OCI-LY1 (cell line): ENCODE results near the gene SNRNP48.

Source experiments
- H2AFZ ChIP-seq: fragments of 200-600 bp; sonication (generic), shearing (Covaris generic); 2 replicates; pipeline ENCODE4 v1.6.0; 2014; ENCODE audit warnings: antibody characterized with exemption, mild to moderate bottlenecking, low read length
- H3F3A ChIP-seq: fragments of 200-600 bp; sonication (generic), shearing (Covaris generic); 2 replicates; pipeline ENCODE4 v1.6.0; 2014; ENCODE audit warnings: mild to moderate bottlenecking, antibody characterized with exemption, low read length, moderate library complexity; ENCODE audit not compliant: insufficient read depth
- H3K27ac ChIP-seq: fragments of 200-600 bp; sonication (generic); 2 replicates; pipeline ENCODE4 v1.5.1; 2014; ENCODE audit warnings: low read length, mixed run types, mild to moderate bottlenecking, low read depth; ENCODE audit not compliant: poor library complexity, severe bottlenecking
- H3K27me3 ChIP-seq: fragments of 200-600 bp; sonication (generic); 2 replicates; pipeline ENCODE4 v1.6.0; 2014; ENCODE audit warnings: antibody characterized with exemption, mild to moderate bottlenecking, low read length, moderate library complexity; ENCODE audit not compliant: insufficient read depth
- H3K36me3 ChIP-seq: fragments of 200-600 bp; sonication (generic); 2 replicates; pipeline ENCODE4 v1.6.1; 2014; ENCODE audit warnings: mild to moderate bottlenecking, antibody characterized with exemption, low read length, moderate library complexity, mixed read lengths; ENCODE audit not compliant: insufficient read depth
- H3K4me1 ChIP-seq: fragments of 200-600 bp; sonication (generic); 2 replicates; pipeline ENCODE4 v1.5.1; 2014; ENCODE audit warnings: mild to moderate bottlenecking, low read length, moderate library complexity; ENCODE audit not compliant: insufficient read depth, severe bottlenecking
- H3K4me2 ChIP-seq: fragments of 200-600 bp; sonication (generic), shearing (Covaris generic); 2 replicates; pipeline ENCODE4 v1.6.1; 2014; ENCODE audit warnings: low read length
- H3K4me3 ChIP-seq: fragments of 200-600 bp; sonication (generic); 2 replicates; pipeline ENCODE4 v1.5.1; 2014; ENCODE audit warnings: low read length, low read depth, mild to moderate bottlenecking, mixed read lengths; ENCODE audit not compliant: poor library complexity, severe bottlenecking
- H3K79me2 ChIP-seq: fragments of 200-600 bp; shearing (Covaris generic); 2 replicates; pipeline ENCODE4 v1.6.1; 2016; ENCODE audit warnings: mixed run types, low read length, mixed read lengths; ENCODE audit not compliant: insufficient read depth
- H3K9ac ChIP-seq: fragments of 200-600 bp; sonication (generic), shearing (Covaris generic); 2 replicates; pipeline ENCODE4 v1.6.1; 2014; ENCODE audit warnings: mild to moderate bottlenecking, low read length, mixed read lengths
- H3K9me2 ChIP-seq: fragments of 200-600 bp; sonication (generic), shearing (Covaris generic); 2 replicates; pipeline ENCODE4 v1.6.1; 2014; ENCODE audit warnings: low read depth, mild to moderate bottlenecking, low read length, mixed read lengths
- H3K9me3 ChIP-seq: fragments of 200-600 bp; shearing (Covaris generic); 2 replicates; pipeline ENCODE4 v1.6.1; 2014; ENCODE audit warnings: low read length, mixed read lengths
- H4K20me1 ChIP-seq: fragments of 200-600 bp; sonication (generic), shearing (Covaris generic); 2 replicates; pipeline ENCODE4 v1.6.0; 2016; ENCODE audit warnings: mild to moderate bottlenecking, low read length; ENCODE audit not compliant: insufficient read depth
- EZH2 ChIP-seq: fragments of 200-600 bp; sonication (generic), shearing (Covaris generic); IDR thresholded peaks from 2 replicates; pipeline ENCODE4 v1.8.0; 2017; ENCODE audit warnings: borderline replicate concordance, mixed run types, mild to moderate bottlenecking, antibody characterized with exemption, low read length, moderate library complexity, mixed read lengths
- TF ChIP-seq, protein P1 (sequence below): fragments of 200-600 bp; sonication (generic), shearing (Covaris generic); IDR thresholded peaks from 2 replicates; pipeline ENCODE4 v1.5.1; 2017; ENCODE audit warnings: mild to moderate bottlenecking, antibody characterized with exemption, low read length, moderate library complexity, mixed read lengths

The SNRNP48 gene

DNA sequence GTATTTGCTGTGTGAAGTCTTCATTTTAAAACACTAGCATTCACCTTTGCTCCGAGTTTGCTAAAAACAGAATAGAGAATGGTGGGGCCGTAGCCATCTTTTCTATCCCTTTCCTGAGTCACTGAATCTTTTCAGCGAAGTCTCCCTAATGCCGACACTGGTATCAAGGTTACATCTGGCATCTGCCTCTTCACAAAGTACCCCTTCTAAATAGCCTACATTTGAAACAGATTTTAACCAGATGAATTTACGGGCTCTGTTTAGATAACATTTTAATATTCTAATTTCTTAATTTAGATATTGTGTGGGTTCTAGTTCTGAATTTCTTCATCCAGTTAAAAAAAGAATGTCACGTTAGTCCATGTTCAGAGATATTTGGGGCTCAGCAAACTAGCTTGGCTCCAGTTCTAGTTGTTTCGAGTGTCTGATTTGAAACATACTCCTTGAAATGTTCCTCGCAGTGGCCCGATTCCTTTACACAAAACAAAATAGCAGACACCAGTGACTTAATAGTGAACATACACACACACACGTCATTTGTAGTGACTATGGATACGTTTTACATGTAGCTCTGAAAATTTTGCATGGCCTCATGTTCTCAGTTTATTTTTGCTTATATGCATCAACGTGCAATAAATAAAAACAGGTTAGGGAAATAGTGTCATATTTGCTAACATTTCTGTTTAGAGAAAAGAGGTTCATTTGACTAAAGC, 33.4 kb upstream of the SNRNP48 start:
- H3K4me1 ChIP-seq: no peaks in the 10 kb centered on the region
- H2AFZ ChIP-seq: no peak overlapping the region
- H3K79me2 ChIP-seq: no peaks in the 10 kb centered on the region
- no peak overlapping the region for H3K27ac ChIP-seq
- H3K9me2 ChIP-seq: no peaks in the 10 kb centered on the region
- H3K9ac ChIP-seq: no peak overlapping the region
- H3K36me3 ChIP-seq: no peaks in the 10 kb centered on the region
- no peak overlapping the region for H3K4me2 ChIP-seq
- no peaks in the 10 kb centered on the region for H4K20me1 ChIP-seq
- H3K9me3 ChIP-seq: no peaks in the 10 kb centered on the region
- H3K27me3 ChIP-seq: no peaks in the 10 kb centered on the region
- no peak overlapping the region for H3K4me3 ChIP-seq
- TF ChIP-seq, protein P1, sequence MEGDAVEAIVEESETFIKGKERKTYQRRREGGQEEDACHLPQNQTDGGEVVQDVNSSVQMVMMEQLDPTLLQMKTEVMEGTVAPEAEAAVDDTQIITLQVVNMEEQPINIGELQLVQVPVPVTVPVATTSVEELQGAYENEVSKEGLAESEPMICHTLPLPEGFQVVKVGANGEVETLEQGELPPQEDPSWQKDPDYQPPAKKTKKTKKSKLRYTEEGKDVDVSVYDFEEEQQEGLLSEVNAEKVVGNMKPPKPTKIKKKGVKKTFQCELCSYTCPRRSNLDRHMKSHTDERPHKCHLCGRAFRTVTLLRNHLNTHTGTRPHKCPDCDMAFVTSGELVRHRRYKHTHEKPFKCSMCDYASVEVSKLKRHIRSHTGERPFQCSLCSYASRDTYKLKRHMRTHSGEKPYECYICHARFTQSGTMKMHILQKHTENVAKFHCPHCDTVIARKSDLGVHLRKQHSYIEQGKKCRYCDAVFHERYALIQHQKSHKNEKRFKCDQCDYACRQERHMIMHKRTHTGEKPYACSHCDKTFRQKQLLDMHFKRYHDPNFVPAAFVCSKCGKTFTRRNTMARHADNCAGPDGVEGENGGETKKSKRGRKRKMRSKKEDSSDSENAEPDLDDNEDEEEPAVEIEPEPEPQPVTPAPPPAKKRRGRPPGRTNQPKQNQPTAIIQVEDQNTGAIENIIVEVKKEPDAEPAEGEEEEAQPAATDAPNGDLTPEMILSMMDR: no peak
- TF ChIP-seq EZH2: no peak
- H3F3A ChIP-seq: no peaks in the 10 kb centered on the region

DNA sequence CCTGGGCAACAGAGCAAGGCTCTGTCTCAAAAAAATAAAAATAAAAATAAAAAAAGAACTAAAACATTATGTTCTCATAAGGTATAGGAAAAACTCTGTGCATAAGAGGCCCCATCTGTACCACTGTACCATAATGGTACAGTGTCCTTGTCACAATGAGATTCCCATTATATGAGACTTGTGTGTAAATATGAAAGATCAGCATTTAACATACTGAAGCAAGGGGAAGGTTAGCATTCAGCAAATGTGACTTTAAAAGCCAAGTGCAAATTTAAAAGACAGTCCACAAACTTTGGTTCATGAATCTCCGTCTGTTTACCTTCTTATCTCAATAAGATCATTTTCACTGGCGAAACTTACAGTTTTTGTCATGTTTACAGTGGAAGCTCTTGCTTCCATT, 32.3 kb upstream of the SNRNP48 start:
- Histone ChIP-seq H3F3A (no peaks in the 10 kb centered on the region), H3K79me2 (no peaks in the 10 kb centered on the region), H2AFZ (no peak overlapping the region), H3K4me1 (no peaks in the 10 kb centered on the region), H3K9ac (no peak overlapping the region), H4K20me1 (no peaks in the 10 kb centered on the region), H3K27me3 (no peaks in the 10 kb centered on the region), H3K9me3 (no peaks in the 10 kb centered on the region), H3K4me3 (no peak overlapping the region), H3K27ac (no peak overlapping the region), H3K9me2 (no peaks in the 10 kb centered on the region), H3K36me3 (no peaks in the 10 kb centered on the region), H3K4me2 (no peak overlapping the region)
- TF ChIP-seq, protein P1: no peak
- no peak for TF ChIP-seq EZH2

DNA sequence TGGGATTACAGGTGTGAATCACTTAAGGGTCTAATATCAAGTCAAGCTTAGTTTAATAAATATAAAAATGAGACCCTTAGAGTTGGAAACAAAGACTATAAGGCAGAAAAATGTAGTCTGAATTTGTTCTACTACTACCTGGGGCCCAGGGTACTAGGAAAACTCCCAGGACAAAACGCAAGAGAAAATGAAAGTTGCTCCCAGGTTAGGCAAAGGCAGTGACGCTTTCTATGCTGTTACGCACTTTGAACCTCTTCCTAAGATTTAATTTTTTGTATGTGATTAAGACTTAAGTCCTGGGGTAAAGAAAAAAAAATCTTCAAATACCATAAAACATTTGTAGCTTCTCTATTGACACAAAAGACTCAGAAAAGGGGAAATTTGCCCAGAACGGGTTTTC, 31.2 kb upstream of the SNRNP48 start:
- Histone ChIP-seq H4K20me1 (no peaks in the 10 kb centered on the region), H3K79me2 (no peaks in the 10 kb centered on the region), H3F3A (no peaks in the 10 kb centered on the region), H3K9ac (no peak overlapping the region), H3K9me3 (no peaks in the 10 kb centered on the region), H3K9me2 (no peaks in the 10 kb centered on the region), H3K4me2 (no peak overlapping the region), H3K36me3 (no peaks in the 10 kb centered on the region), H2AFZ (no peak overlapping the region), H3K4me1 (no peaks in the 10 kb centered on the region), H3K27ac (no peak overlapping the region), H3K4me3 (no peak overlapping the region), H3K27me3 (no peaks in the 10 kb centered on the region)
- TF ChIP-seq, protein P1: no peak
- no peak for TF ChIP-seq EZH2
